ENCODE data around the gene ZNF383.
A peak's percentile ranks its signal among the peaks of the same experiment; 100 is the strongest.
"Not testable (repeated sequence)": the region's sequence is repeated elsewhere in the genome, so short reads cannot be mapped to it uniquely, and the experiment has no call there.

ZNF383 gene

DNA sequence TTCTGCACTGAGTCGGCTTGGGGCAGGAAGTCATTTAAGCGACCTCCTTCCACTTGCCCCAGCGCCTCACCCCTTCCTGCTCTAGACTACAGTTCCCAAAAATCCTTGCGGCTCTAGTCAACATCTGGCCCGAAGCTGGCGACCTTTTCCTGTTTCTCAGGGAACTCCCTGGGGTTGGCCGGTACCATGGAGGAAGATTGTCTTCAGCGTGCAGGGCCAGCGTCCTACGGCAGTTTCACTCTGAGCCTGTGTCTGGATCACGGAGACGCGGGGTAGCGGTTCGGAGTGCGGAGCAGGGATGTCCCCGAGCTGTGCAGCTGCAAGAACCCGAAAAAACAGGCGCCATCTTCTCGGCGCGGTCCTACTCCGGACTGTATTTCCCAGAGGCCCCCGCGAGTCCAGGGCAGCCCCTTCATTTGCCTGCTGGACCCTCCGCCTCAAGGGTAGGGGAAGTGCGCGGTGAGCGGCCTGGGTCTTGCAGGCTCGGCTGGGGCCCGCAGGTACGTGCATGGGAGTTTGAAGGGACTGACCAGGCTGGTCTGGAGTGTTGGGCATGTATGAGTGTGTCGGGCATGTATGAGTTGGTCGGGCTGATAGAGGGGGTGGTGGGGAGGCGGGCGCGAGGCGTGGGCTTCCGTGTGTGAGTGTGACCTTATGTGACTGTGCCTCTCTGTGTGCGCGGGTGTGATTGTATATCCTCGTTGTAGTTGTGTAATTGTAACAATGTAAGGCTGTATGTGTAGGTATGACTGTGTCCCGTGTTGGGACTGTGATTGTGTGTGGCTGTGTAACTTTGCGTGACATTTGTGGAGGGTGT is at the start of gene ZNF383:
TSS of gene ZNF383 (plus strand) at position 440 of the 817 bp plus-strand sequence. CDS start 12,240 bp downstream, outside the sequence.
- DNase-seq = peak; percentile 86

DNA sequence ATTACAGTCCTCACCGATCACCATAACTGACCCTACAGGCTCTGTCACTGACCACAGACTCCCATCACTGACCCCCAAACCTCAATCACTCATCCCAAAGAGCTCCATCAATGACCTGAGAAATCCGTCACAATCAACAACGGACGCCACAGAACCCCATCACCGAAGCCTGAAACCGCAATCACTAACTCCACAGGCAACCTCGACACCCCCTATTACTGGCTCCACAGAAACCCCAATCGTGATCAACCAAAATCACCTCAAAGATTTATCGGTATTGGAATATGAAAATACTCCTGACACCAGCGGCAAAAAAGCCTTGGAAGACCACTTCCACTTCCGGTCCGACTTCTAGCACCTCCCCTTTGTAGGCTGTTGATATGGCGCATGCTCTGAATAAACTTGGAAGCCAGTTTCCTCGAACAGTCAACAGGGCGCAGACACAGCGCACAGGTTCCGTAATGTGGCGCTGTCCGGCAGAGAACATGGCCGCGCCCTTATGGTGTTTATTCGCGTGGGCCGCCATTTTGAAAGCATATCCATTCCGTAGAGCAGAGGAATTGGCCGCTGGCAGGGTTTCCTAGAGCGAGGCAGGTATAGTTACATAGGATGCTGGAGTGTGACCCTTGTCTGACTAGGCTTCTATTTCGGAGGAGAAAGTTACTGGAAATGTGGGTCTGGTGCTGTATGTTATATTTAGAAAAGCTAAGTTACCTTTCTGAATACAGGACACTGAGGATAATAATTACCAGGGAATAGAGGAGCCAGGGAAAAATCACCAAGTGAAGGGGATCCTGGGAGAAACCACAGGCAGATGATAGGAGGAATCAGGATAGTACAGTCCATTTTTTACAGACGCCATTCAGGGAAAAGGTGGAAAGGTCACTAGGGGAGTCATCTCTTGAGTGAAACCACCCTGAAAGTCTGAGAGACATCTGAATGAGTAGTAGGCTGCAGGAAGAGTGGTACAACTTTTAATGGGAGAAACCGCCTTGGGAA is 45.3 kb upstream of the ZNF383 start, which contains the start of gene ZNF585A:
TSS of gene ZNF585A (minus strand) at position 328 of the 999 bp plus-strand sequence. CDS start 2,785 bp downstream, outside the sequence.
- peak; percentile 96 for DNase-seq

DNA sequence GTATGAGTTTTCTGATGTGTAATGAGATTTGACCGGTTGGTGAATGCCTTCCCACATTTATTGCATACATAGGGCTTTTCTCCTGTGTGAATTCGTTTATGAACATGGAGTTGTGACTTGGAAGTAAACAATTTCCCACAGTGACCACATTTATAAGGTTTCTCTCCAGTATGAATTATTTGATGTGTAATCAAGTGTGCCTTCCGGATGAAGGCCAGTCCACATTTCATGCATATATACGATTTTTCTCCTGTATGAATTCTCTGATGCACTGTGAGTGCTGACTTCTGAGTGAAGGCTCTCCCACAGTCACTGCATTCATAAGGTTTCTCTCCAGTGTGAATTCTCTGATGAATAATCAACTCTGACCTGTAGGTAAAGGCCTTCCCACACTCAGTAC is 31.9 kb upstream of the ZNF383 start:
- not testable (repeated sequence) for DNase-seq

DNA sequence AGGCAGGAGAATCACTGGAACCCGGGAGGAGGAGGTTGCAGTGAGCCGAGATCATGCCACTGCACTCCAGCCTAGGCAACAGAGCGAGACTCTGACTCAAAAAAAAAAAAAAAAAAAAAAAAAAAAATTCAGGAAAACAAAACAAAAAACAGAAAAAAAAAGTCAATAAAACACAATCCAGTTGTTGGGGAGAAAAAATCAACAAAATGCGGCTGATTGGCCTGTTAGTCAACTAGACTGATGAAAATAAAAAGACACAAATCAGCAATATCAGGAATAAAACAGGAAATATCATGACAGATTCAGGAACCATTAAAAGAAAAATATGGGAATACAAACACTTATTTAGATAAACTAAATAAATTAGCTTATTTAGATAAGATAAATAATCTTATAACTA is 22.8 kb upstream of the ZNF383 start:
- not testable (repeated sequence) for DNase-seq

DNA sequence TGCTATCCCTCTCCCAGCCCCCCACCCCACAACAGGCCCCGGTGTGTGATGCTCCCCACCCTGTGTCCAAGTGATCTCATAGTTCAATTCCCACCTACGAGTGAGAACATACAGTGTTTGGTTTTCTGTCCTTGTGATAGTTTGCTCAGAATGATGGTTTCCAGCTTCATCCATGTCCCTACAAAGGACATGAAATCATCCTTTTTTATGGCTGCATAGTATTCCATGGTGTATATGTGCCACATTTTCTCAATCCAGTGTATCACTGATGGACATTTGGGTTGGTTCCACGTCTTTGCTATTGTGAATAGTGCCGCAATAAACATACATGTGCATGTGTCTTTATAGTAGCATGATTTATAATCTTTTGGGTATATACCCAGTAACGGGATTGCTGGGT is 20.9 kb upstream of the ZNF383 start:
- not testable (repeated sequence) for DNase-seq

DNA sequence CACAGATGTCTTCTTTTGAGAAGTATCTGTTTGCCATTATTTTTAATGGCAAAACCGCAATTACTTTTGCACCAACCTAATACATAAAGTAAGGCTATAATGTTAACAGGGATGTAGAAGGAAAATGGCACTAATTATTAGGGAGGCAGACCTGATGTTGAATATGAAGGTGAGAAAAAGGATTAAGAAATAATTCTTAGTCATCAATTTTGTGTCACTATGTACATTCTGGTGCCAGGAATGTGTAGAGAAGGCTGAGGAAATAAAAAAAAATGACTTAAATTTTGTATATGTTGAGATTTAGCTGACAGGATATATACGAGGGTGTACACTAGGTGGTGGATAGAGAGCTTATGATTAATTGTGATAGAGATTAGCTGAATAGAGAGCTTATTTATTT is 20.2 kb upstream of the ZNF383 start:
- DNase-seq = no peak

DNA sequence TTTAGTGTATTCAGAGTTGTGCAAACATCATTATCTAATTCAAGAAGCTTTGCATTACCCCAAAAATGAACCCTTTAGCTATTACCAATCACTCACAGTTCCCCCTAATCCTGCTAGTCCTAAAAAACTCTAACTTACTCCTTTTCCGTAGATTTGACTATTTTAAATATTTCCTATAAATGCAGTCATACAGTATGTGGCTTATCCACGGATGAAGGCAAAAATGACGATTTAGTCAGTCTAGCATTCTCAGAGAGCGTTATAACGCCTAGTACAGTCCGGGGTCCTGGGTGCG is 587 bp upstream of the ZNF383 start:
- no peak for DNase-seq

DNA sequence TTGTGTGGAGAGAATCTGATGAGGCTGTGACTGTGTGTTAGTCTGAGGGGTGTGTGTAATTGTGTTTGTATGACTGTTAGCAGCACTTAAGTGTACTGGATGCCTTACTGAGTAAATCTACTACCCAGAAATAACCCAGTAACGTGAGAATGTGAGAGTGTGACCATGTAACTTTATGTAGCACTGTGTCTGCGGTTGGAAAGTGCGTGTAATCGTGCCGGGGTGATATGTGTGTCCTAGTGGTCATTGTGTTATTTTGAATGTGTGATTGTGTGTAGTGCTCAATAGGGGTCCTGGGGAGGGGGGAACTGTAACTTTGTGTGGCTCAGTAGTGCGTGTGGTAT is 550 bp downstream of the ZNF383 start:
- peak; percentile 3 for DNase-seq

DNA sequence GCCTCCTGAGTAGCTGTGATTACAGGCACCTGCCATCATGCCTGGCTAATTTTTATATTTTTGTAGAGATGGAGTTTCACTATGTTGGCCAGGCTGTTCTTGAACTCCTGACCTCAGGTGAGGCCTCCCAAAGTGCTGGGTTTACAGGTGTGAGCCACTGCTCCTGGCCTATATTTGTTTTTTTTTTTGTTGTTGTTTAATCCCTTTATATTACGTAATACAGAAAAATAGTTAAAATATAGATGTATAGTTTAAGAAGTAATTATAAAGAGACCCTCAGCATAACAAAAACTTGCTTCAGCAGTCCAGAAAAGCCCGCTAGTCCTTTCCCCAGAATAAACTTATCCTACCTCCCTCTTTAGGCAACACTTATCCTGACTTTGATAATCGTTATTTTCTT is 2.4 kb downstream of the ZNF383 start:
- no peak for DNase-seq

DNA sequence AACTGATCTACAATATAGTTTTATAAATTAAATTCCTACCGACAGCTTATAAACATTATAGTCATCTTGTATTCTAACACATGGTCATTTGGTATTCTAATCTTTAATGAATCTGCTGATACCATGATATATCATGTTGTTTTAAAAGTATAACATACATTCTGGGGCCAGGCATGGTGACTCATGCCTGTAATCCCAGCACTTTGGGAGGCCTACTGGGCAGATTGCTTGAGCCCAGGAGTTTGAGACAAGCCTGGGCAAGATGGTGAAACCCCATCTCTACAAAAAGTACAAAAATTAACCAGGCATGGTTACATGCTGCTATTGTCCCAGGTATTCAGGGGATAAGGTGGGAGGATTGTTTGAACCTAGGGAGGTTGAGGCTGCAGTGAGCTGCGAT is 3.1 kb downstream of the ZNF383 start:
- no peak for DNase-seq

DNA sequence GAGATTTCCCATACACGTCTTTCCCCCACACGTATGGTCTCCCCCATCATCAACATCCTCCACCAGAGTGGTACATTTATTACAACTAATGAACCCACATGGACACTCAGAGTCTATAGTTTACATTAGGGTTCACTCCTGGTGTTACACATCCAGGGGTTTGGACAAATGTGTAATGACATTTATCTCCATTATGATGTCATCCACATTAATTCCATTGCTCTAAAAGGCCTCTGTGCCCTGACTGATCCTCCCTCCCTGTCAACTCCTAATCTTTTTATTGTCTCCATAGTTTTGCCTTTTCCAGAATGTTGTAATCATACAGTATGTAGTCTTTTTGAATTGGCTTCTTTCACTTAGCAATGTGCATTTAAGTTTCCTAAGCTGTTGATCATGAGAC is 8.2 kb downstream of the ZNF383 start:
- no peak for DNase-seq

DNA sequence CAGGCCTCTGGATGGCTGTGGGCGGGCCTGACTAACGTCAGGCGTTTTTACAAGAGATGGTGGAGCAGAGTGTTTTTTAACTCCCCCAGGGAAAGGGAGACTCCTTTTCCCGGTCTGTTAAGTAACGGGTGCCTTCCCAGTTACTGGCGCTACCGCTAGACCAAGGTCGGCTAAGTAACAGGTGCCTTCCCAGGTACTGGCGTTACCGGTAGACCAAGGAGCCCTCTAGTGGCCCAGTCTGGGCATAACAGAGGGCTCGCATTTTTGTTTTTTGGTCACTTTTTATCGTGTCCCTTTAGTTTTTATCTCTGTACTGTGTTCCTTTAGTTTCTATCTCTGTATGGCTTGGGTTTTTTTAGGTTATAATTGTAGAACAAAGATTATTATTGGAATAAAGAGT is 10.0 kb downstream of the ZNF383 start:
- no peak for DNase-seq

DNA sequence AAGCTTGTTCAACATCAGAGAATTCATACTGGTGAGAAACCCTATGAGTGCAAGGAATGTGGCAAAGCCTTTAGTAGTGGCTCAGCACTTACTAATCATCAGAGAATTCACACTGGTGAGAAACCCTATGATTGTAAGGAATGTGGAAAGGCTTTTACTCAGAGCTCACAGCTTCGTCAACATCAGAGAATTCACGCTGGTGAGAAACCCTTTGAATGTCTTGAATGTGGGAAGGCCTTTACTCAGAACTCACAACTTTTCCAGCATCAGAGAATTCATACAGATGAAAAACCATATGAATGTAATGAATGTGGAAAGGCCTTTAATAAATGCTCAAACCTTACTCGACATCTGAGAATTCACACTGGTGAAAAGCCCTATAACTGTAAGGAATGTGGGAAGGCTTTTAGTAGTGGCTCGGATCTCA is 25.2 kb downstream of the ZNF383 start:
- DNase-seq = no peak

DNA sequence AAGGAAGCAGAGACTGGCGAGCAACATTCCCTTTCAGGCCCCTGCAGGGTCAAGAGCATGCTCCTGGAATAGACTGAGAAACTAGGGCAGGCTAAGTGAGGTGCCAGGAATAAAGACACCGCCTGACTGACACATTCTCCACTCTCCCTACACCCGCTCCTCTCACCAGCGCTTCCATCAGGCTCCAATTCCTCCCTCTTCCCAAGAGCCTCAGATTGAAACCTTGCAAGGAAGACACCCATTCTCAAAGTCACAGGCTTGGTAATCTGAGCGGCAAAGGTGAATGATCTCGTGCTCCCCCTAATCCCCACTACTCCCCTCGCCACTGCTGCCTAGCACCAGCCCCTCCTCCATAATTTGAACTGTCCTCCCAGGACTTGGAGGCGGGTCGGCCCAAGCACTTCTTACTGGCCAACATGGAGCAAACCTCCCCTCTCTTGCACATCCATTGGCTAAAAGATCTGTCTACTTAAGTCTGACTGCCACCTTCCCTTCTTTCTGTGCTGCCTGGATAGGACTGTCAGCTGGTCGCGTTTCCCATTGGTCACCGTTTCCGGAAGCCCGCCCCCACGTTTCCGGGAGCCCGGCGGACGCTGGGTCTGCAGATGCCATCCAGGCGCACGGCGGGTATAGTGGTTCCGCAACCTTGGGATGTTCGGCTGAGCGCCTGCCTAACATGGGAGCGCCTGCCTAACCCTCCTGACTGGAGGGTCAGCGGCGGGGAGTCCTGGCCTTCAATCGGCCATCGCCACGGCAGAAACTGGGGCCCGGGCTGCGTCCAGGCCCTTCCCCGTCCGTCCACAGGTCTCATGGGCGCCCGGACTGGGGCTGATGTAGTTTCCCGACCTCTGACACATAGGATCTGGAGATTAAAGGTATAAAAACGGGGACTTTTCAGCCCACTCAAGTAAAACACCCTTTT is 33.6 kb downstream of the ZNF383 start:
- peak; percentile 91 for DNase-seq

DNA sequence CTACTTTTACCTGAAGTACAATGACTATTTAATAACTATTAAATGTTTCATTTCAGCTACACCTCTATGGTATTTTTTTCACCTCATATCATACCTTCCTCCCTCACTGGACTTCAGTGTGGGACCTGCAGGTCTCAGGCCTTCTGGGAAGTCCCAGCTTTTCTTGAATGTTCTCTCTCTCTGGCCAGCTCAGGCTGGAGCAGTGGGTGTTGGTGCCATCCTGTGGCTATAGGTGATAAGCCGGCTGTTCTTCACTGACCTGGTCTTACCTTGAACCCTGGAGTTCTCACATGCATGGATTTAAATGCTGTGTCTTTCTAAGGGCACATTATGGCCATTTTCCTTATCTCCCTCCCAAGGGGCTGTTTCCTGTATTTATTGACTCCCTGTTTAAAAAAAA is 45.0 kb downstream of the ZNF383 start:
- DNase-seq = not testable (repeated sequence)

DNA sequence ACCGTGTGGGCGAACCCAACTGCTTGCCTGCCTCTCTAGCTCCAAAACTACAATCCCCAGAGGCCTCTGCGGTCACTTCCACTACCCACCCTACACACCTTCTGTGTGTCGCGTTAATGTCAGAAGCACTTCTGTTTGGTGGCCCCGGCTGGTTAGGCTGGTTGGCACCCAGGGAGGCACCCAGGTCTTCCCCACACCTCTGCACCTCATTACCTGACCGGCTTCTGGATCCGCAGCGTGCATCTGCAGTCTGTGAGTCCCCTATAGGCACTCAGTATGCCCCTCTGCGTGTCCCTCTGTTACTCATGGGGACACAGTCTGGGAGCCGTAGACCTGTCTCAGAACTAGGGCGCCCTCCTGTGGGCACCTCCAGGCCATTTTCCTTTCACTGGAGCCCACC is 49.0 kb downstream of the ZNF383 start:
- DNase-seq = not testable (repeated sequence)

DNA sequence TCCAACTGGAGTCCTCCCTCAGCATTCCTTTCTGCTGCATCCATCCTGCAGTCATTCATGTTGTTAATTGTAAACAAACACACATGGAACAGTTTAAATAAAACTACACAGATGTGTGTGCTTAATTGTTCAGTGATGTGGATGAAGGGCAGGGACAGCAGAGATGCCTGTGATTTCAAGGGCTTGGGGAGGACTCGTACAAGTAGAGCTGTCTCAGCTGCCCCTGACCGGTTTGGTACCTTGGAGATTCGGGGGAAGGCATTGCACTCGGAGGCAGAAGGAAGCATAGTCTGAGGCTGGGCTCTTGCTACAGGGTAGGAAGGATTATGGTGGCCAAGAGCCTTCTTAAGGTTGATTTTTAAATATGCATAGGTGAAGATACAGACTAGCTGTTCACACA is 49.7 kb downstream of the ZNF383 start:
- not testable (repeated sequence) for DNase-seq

DNA sequence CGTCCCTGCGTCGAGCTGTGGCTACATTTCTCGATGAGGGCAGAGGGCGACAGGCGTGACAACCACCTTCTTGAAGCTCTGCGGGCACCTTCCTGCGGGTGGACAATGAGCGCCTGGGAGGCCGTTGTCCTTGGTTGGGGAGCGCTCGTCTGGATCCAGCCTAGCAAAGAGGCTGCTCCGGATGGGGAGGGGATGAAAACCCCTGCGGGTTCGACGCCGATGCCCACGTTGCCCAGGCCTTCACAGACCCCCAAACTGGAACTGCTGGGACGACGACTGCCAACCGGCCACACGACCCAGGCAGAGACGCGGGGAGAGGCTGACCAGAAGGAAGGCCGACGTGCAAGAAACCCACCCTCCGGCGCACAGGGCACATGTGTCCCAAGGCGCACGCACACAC is 62.6 kb downstream of the ZNF383 start:
- not testable (repeated sequence) for DNase-seq

DNA sequence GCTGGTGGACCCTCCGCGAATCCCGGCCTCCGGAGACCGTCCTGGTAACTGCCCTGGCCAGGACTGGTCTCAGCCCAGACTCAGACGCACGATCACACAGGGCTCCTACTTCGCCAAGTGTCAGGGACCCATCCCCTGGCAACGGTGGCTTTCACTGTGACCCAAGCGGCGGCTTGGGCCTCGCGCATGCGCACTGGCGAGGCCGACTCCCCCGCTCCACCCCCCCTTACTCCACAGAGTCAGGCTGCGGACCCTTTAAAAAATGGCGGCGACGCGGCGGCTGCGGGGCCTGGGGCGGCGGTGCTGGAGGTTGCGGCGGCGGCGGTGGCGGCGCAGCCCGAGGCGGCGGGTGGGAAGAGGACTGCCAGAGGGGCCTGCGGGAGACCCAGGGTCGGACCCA is 66.0 kb downstream of the ZNF383 start:
- not testable (repeated sequence) for DNase-seq

DNA sequence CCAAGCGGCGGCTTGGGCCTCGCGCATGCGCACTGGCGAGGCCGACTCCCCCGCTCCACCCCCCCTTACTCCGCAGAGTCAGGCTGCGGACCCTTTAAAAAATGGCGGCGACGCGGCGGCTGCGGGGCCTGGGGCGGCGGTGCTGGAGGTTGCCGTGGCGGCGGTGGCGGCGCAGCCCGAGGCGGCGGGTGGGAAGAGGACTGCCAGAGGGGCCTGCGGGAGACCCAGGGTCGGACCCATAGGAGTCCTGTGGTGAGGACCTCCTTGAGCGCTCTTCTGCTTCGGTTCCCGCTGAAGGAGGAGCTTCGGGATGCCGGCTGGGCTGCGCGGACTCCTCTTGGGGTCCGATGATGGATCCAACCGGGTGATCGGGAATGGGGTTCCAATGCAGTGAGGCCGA is 71.2 kb downstream of the ZNF383 start:
- DNase-seq = not testable (repeated sequence)

DNA sequence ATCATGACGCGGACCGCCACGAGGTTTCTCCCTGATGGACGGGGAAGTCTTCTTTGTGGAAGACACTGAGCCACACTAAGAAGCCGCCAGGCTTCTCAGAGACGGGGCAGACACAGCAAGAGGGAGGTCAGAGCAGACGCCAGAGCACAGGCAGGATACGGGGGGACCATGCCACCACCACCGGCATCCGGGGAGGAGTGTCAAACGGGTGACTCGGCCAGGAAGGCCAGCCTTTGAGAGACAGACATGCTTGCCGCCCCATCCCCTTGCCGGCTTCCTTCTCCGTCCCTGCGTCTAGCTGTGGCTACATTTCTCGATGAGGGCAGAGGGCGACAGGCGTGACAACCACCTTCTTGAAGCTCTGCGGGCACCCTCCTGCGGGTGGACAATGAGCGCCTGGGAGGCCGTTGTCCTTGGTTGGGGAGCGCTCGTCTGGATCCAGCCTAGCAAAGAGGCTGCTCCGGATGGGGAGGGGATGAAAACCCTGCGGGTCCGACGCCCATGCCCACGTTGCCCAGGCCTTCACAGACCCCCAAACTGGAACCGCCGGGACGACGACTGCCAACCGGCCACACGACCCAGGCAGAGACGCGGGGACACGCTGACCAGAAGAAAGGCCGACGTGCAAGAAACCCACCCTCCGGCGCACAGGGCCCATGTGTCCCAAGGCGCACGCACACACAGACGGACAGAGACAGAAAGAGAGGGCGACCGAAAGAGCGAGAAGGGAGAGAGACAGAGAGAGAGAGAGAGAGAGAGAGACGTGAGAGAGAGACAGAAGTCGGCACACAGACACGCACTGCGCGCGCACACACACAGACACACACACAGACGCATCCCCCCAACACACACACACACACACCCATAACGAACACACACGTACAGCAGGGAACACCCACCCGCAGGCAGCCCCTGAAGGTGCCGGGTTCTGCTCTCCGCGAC is 75.3 kb downstream of the ZNF383 start:
- DNase-seq = not testable (repeated sequence)

All from fibroblast of skin of right quadriceps (primary cell).